Stimulated activated CD8-positive, alpha-beta memory T cell treated with anti-CD3 and anti-CD28 coated beads, Interleukin-4, amount 100 ng/mL, for 48 hours (primary cell): ENCODE measurements around the gene PLVAP.
A peak's percentile ranks its signal among the peaks of the same experiment; 100 is the strongest.

Experiments
- DNase-seq: peaks from one replicate; pipeline ENCODE4 v3.0.0-alpha.2; 2020

The PLVAP gene

GRCh38 chr19:17357078-17357666, 20.0 kb downstream of the PLVAP start:
- DNase-seq, result no peak

- DNase-seq, result no peak
Measured at GRCh38 chr19:17353386-17353785, 23.8 kb downstream of the PLVAP start.

- DNase-seq, result no peak
Measured at GRCh38 chr19:17352608-17353280, 24.4 kb downstream of the PLVAP start.

GRCh38 chr19:17351815-17352435, 25.2 kb downstream of the PLVAP start:
- no peak for DNase-seq

- DNase-seq, result no peak
Measured at GRCh38 chr19:17348700-17349099, 28.4 kb downstream of the PLVAP start.

- DNase-seq, result no peak
Measured at GRCh38 chr19:17347877-17348276, 29.3 kb downstream of the PLVAP start.

GRCh38 chr19:17347361-17347760, 29.8 kb downstream of the PLVAP start:
- DNase-seq, result no peak

- peak; percentile 92 for DNase-seq
Measured at GRCh38 chr19:17346109-17346671, 31.0 kb downstream of the PLVAP start.

GRCh38 chr19:17341845-17342244, 35.3 kb downstream of the PLVAP start:
- DNase-seq, result no peak

GRCh38 chr19:17341386-17341785, 35.8 kb downstream of the PLVAP start:
- no peak for DNase-seq

GRCh38 chr19:17340871-17341357, 36.2 kb downstream of the PLVAP start:
- DNase-seq, result no peak

GRCh38 chr19:17340302-17340870, 36.8 kb downstream of the PLVAP start:
- no peak for DNase-seq

- DNase-seq, result peak; percentile 78
Measured at GRCh38 chr19:17339088-17339741, 37.9 kb downstream of the PLVAP start.

GRCh38 chr19:17338433-17339078, 38.6 kb downstream of the PLVAP start:
- no peak for DNase-seq

- peak; percentile 63 for DNase-seq
Measured at GRCh38 chr19:17337675-17338432, 39.3 kb downstream of the PLVAP start.

GRCh38 chr19:17336872-17337674, 40.1 kb downstream of the PLVAP start, which contains the start of gene GTPBP3:
Gene GTPBP3, plus strand, starts transcription at chr19:17337553. Its CDS starts 59 bp downstream, at chr19:17337612.
- peak; percentile 97 for DNase-seq

GRCh38 chr19:17335575-17335974, 41.6 kb downstream of the PLVAP start:
- no peak for DNase-seq

- peak; percentile 98 for DNase-seq
Measured at GRCh38 chr19:17334414-17335409, 42.4 kb downstream of the PLVAP start, which contains the start of gene ANO8. Gene ANO8, minus strand, starts transcription at chr19:17334855. Its CDS starts 185 bp downstream, at chr19:17334670.
